Neural progenitor cell (in vitro differentiated cells): ENCODE data around the gene ASIC3.

Source experiments
- CTCF ChIP-seq: fragments of 200-600 bp; sonication (generic); IDR thresholded peaks from 2 replicates; pipeline ENCODE4 v1.5.1; 2017; ENCODE audit warnings: antibody characterized with exemption, mild to moderate bottlenecking
- EZH2 ChIP-seq: fragments of 200-600 bp; sonication (generic); IDR thresholded peaks from 2 replicates; pipeline ENCODE4 v1.6.1; 2017; ENCODE audit warnings: antibody characterized with exemption, mild to moderate bottlenecking, moderate library complexity

DNA sequence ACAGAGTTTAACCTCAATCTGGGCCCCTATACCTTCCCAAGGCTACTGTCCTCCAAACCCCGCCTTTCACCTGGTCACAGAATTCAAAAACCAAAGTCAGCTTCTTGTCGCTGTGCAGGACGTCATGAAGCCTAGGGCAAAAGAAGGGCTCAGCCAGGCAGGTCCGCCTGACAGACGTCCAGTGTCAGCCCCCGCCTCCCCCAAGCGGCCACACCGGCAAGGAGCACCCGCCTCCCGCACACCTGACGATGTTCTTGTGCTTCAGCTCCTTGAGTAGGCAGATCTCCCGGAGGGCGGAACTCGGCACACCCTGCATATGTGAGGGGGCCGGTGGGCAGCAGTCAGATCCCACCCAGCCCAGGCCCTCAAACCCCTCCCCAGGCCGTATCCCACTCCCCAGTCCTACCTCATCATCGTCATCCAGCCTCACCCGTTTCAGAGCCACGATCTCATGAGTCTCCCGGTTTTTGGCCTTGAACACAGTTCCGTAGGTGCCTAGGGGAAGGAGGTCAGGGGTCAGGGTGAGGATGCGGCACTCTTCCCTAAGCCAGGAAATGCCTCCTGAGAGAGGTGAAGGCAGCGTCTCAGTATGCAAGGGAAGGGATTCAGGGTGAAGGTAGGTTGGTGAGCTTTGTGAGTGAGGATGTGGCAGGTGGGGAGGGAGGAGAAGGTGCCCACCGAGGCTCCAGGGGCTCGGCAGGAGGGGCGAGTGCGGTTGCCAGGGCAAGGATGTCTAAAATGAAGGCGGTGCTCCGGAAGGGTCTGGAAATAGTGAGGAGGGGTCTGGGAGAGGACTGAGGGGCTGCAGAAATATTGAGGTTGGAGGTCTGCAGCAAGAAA, 8.6 kb downstream of the ASIC3 start:
- TF ChIP-seq CTCF (no peak), EZH2 (peak; percentile 72)
